Vagina (tissue), 2 donors: Measurements from ENCODE around the gene NCAN. TPM values are rescaled to one million over a fixed set of nuclear protein-coding genes. Genes with fewer than 3 reads are reported as not detected.

Experiments
- DNase-seq, 2 donors: peaks; one replicate each; pipeline ENCODE4 v3.0.0-alpha.2; 2017; ENCODE audit errors: extremely low spot score in 2 of 2
- H3K27ac ChIP-seq: fragments of 200-600 bp; sonication (generic); one replicate; pipeline ENCODE4 v1.5.1; 2019
- H3K27me3 ChIP-seq: fragments of 200-600 bp; sonication (generic); one replicate; pipeline ENCODE4 v1.5.1; 2019
- H3K36me3 ChIP-seq, 2 donors: fragments of 200-600 bp; sonication (generic); one replicate each; pipeline ENCODE4 v1.5.1; 2017 to 2019
- H3K4me1 ChIP-seq: fragments of 200-600 bp; sonication (generic); one replicate; pipeline ENCODE4 v1.5.1; 2019
- H3K4me3 ChIP-seq, 2 donors: fragments of 200-600 bp; sonication (generic); 1 replicate in 1 of 2; 2 replicates in 1 of 2; pipeline ENCODE4 v1.5.1; 2016 to 2019
- H3K9me3 ChIP-seq: fragments of 200-600 bp; sonication (generic); one replicate; pipeline ENCODE4 v1.5.1; 2019
- POLR2A ChIP-seq, 2 donors: fragments of 450-650 bp; IDR thresholded peaks; one replicate each; pipeline ENCODE4 v1.6.1; 2017; ENCODE audit warnings: antibody characterized with exemption in 2 of 2, mild to moderate bottlenecking in 2 of 2, moderate library complexity in 2 of 2
- POLR2AphosphoS5 ChIP-seq, 2 donors: sonication (generic); formaldehyde crosslinking; IDR thresholded peaks; one replicate each; pipeline ENCODE4 v1.9.0; 2017; ENCODE audit warnings: antibody characterized with exemption in 2 of 2, mild to moderate bottlenecking in 2 of 2, low read depth in 1 of 2; ENCODE audit not compliant: insufficient read depth in 1 of 2
- intact Hi-C: fragments of 100-400 bp; cut with DNase I; formaldehyde crosslinking; loops from one replicate; pipeline ENCODE4 v1.15.1; 2023
- total RNA-seq: library from RNA; depleted of rRNA; stranded (reverse); fragments of >200 nt; gene quantifications from one replicate; pipeline ENCODE4 v1.2.3, GENCODE V29; 2016
- TF ChIP-seq, protein P1 (sequence below), 3 experiments: fragments of 450-650 bp in 2 of 3; fragments of 200-600 bp in 1 of 3; sonication (generic) in 1 of 3; IDR thresholded peaks; one replicate each; pipeline ENCODE4 v1.5.1; 2017 to 2019; ENCODE audit warnings: antibody characterized with exemption in 3 of 3, mild to moderate bottlenecking in 2 of 3, moderate library complexity in 2 of 3

The NCAN gene
- total RNA-seq, 1 donor from 2014 or later = not detected

DNA sequence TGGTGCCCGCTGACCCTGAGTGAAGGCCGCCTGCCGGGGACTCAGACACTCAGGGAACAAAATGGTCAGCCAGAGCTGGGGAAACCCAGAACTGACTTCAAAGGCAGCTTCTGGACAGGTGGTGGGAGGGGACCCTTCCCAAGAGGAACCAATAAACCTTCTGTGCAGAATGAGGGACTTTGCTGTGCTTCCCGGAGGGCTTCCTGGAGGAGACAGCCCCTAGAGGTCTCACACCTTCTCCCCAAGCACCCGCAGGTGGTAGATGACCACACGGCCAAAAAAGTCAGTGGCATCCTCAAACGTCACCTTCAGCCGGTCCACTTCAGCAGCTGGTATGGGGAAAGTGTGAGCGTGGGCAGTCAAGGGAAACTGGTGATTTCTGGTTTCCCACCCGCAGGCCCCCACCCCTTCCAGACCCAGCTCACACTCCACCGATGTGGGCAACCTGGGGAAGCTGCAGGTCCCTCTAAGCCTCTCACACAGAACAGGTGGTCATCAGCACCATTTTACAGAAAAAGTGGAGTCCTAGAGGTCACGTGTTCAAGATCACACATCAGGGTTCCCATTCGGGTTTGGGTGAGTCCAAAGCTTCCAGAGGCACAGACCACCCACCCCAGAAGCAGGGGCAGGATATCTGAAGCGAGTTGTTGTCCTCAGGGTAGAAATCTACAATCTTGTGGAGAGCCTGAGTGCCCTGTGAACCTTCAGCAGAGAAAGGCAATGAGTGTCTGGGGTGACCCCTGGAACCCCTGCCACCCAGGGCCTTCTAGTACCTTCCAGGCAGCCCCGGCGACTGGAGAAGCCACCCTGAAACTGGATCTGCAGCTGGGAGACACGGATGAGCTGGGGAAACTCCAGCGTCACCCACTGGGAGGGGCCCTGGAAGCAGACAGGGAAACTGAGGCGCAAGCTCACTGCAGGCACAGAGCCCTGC is 9.8 kb upstream of the NCAN start:
- intact Hi-C loops = no loop called here
- Histone ChIP-seq H3K27ac (peak overlapping the region; percentile 51), H3K36me3 (peaks cover 0 to 5% of the 10 kb centered on the region in 2 donors), H3K4me3 (peak overlapping the region; percentile 60 to 79), H3K27me3 (no peaks in the 10 kb centered on the region), H3K9me3 (no peaks in the 10 kb centered on the region), H3K4me1 (peaks cover 11% of the 10 kb centered on the region)
- TF ChIP-seq POLR2AphosphoS5 (IDR thresholded peaks at IDR 0.05; ENCODE audit: insufficient read depth in 1 of 2, low read depth in 1 of 2) (no peak), POLR2A (IDR thresholded peaks at IDR 0.05) (no peak)
- TF ChIP-seq, protein P1, sequence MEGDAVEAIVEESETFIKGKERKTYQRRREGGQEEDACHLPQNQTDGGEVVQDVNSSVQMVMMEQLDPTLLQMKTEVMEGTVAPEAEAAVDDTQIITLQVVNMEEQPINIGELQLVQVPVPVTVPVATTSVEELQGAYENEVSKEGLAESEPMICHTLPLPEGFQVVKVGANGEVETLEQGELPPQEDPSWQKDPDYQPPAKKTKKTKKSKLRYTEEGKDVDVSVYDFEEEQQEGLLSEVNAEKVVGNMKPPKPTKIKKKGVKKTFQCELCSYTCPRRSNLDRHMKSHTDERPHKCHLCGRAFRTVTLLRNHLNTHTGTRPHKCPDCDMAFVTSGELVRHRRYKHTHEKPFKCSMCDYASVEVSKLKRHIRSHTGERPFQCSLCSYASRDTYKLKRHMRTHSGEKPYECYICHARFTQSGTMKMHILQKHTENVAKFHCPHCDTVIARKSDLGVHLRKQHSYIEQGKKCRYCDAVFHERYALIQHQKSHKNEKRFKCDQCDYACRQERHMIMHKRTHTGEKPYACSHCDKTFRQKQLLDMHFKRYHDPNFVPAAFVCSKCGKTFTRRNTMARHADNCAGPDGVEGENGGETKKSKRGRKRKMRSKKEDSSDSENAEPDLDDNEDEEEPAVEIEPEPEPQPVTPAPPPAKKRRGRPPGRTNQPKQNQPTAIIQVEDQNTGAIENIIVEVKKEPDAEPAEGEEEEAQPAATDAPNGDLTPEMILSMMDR (IDR thresholded peaks at IDR 0.05) = no peak
- DNase-seq = peak in 1 of 2 donors; percentile 85

DNA sequence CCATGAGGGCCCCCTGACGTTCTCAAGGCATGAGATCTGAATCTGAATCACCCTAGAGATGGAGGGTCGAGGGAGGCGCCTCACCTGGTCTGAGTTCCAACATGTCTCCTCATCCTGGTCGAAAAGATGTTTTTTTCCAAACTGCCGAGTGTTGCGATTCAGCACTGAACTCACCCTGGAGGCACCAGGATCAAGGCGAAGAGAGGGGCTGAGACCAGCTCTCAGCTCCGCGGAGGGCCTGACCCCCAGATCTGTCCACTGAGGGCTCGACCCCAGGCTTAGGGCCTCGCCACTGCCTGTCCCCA is 9.1 kb upstream of the NCAN start:
- Histone ChIP-seq H3K9me3 (no peaks in the 10 kb centered on the region), H3K4me1 (peaks cover 11% of the 10 kb centered on the region), H3K27me3 (no peaks in the 10 kb centered on the region), H3K36me3 (no peaks in the 10 kb centered on the region), H3K27ac (peak overlapping the region; percentile 51), H3K4me3 (peak overlapping the region; percentile 60 to 79)
- TF ChIP-seq POLR2AphosphoS5 (IDR thresholded peaks at IDR 0.05; ENCODE audit: insufficient read depth in 1 of 2, low read depth in 1 of 2) (no peak), POLR2A (IDR thresholded peaks at IDR 0.05) (no peak)
- TF ChIP-seq, protein P1 (IDR thresholded peaks at IDR 0.05) = no peak
- no peak for DNase-seq
- intact Hi-C loops = no loop called here

DNA sequence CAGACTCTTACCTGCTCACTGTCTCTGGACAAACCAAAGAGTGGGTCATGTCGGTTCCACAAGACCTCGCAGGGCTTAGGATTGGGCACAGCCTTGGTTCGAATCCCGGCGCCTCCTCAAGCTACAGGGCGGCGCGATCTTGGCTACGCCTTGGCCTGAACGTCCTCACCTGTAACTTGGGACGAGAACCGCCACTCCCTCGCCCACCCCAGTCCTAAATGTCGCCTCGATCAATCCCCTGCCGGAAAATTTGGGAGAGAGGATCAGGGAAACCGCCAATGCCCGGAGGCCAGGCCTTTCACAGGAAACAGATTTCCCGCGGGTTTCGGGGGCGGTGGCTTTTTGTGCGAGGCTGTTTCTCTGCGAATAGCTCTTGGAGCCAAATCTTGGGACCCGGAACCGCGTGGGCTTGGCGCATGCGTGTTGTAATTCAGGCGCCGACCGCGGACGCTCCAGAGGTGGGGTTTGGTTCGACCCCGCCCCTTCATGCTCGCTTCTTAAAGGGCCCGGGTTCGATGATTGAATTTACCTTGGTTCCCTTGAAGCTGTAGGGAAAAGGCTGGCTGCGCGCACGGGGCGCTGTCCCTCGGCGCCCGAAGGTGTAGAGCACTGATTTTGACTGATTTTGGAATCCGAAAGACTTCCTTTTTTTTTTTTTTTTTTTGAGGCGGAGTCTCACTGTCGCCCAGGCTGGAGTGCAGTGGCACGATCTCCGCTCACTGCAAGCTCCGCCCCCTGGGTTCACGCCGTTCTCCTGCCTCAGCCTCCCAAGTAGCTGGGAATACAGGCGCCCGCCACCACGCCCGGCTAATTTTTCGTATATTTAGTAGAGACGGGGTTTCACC is 8.5 kb upstream of the NCAN start, which contains the start of gene NR2C2AP:
Gene NR2C2AP (minus strand): TSS at position 403 of the 845 bp plus-strand sequence. CDS start 354 bp downstream, at position 49.
- H3K4me1 ChIP-seq = peaks cover 11% of the 10 kb centered on the region
- H3K27ac ChIP-seq = peak within 1 kb of the TSS; percentile 51
- no peaks in the 10 kb centered on the region for H3K9me3 ChIP-seq
- H3K4me3 ChIP-seq = peak within 1 kb of the TSS; percentile 60 to 79
- intact Hi-C loops = no loop called here
- no peaks in the 10 kb centered on the region for H3K36me3 ChIP-seq
- H3K27me3 ChIP-seq = no peaks in the 10 kb centered on the region
- DNase-seq = no peak
- TF ChIP-seq, protein P1 (IDR thresholded peaks at IDR 0.05) = peak in 1 of 3 experiments; percentile 1
- TF ChIP-seq POLR2A (IDR thresholded peaks at IDR 0.05) = no peak
- TF ChIP-seq POLR2AphosphoS5 (IDR thresholded peaks at IDR 0.05; ENCODE audit: insufficient read depth in 1 of 2, low read depth in 1 of 2) = peak; percentile 66 to 97

DNA sequence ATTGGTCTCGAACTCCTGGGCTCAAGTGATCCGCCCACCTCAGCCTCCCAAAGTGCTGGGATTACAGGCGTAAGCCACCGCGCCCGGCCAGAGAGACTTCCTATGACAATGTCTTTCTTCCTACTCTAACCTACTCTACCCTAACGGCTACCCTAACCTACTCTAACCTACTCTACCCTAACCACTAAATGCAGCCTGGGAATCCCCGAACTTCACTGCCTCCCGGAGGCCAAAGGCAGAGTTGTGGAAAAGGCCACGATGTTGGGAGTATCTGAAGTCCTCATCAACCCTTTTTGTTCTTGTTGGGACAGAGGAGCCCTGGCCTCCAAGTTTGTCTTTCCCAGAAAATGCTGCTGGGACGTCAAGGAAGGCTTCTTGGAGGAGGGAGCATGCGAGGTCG is 7.6 kb upstream of the NCAN start:
- no peak overlapping the region for H3K27ac ChIP-seq
- TF ChIP-seq POLR2AphosphoS5 (IDR thresholded peaks at IDR 0.05; ENCODE audit: insufficient read depth in 1 of 2, low read depth in 1 of 2) (no peak), POLR2A (IDR thresholded peaks at IDR 0.05) (no peak)
- TF ChIP-seq, protein P1 (IDR thresholded peaks at IDR 0.05) = no peak
- H3K36me3 ChIP-seq = no peaks in the 10 kb centered on the region
- intact Hi-C loops = no loop called here
- H3K4me1 ChIP-seq = peaks cover 11% of the 10 kb centered on the region
- H3K27me3 ChIP-seq = no peaks in the 10 kb centered on the region
- H3K4me3 ChIP-seq = peak overlapping the region in 1 of 2 donors; percentile 79
- no peaks in the 10 kb centered on the region for H3K9me3 ChIP-seq
- DNase-seq = no peak
